ENCODE results near the gene DCN.
A peak's percentile ranks its signal among the peaks of the same experiment; 100 is the strongest.

The DCN gene

DNA sequence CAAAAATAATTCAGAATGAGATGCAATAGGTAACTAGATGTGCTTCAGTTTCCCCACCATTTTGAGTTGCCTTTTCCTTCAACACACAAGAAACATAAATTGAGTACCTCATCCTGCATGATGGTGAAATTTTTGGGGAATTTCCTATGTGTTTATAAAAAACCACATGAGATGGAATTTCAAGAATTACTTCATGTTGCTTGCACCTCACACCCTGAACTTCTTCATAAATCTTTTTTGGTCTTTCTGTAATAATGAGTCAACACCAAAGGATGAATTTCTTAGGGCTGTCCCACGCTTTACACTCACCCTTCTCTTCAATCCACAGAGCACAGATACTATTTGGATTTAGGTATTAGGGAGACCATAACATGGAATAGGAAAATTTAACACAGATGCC is 48.7 kb downstream of the DCN start:
- no peak for DNase-seq

DNA sequence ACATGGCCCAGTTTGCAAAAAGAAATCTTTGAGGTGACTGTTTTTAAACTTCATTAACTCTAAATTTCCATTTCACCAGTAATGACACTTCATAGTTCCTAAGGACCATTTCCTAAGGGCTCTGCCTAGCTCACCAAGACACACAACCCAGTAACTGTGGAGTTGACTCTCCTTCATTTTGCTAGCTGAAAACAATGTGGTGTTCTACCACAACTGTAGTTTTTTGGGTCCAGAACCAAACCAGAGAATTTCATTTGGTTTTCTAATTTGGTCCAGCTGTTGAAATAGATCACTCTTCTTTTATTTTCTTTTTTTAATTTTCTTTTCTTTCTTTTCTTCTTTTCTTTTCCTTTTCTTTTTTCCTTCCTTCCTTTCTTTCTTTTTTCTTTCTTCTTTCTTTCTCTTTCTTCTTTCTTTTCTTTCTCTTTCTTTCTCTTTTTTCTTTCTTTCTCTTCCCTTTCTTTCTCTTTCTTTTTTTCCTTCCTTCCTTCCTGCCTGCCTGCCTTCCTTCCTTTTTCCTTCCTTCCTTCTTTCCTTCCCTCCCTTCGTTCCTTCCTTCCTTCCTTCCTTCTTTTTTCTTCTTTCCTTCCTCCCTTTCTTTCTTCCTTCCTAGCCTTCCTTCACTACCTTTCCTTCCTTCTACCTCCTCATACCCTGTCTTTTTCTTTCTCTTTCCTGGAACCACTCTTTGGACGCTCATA is 52.8 kb downstream of the DCN start:
- DNase-seq = no peak

DNA sequence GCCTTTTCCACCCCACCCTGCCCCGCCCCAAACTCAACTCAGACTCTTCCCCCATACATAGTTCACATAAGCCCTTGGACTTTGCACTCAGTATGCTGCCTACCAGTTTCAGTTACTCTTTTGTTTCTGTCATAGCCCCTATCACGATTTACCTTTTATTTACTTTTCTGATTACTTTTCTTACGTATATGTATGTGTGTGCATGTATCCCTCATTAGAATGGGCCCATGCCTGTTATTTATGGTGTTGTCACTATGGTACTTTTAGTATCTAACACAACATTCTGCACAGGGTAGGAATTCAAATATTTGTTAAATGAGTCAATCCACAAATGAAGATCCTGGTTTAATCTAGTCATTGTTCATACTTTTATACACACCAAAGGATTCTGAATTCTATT is 54.9 kb downstream of the DCN start:
- no peak for DNase-seq

DNA sequence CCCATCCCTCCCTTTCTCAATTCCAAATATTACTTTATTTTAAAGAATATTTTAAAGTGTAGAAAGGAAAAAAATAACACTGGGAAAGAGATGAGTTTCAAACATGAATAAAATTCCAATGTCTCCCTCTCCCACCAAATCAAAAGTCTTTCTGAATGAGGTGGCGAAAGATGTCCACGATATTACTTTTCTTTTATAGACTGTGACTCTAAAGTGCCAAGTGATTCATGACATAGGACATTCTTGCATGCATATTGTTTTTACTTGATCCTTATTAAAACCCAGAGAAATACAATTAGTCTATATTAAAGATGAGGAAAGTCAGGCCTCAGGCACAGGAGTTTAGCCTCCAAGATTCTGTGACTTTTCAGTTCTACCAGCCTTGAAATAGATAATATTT is 55.3 kb downstream of the DCN start:
- DNase-seq = no peak

DNA sequence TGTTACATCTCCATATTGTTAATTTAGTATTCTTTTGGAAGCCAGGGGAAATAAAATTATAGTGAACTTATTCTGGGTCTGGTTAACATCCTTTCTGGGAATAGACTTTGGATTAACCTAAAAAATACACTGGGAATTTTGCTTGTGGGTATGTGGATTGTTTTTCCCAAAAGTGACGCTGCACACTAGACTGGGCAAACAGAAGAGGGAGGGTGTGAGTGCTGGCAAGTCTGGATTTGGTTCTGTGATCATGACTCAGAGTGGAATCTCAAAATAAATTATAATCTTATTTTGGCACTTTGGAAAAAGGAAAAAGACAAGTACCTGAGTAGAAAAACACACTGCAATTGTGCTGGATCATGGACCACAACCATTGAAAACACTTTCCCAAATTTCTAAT is 56.1 kb downstream of the DCN start:
- DNase-seq = no peak

GRCh38 chr12:91123236-91123916 is 59.2 kb downstream of the DCN start:
- DNase-seq = no peak

DNA sequence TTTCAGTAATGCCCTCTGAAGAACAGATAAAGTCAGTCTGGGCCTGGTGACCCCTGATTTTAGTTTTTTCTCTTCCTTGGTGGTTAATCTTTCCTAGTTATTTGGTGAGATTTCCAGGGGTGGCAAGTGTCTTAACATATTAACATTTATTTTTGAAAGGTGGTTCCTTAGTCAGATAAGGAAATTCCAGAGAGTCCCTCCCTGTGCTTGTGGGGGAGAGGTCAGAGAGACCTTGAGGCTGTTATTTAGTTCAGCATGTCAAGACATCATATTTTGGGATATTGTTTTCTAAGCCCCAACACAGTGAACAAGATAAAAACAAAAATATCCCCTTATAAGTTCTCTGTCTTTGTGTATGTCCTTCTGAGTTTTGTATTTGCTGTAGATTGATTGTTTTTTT is 61.8 kb downstream of the DCN start:
- no peak for DNase-seq

DNA sequence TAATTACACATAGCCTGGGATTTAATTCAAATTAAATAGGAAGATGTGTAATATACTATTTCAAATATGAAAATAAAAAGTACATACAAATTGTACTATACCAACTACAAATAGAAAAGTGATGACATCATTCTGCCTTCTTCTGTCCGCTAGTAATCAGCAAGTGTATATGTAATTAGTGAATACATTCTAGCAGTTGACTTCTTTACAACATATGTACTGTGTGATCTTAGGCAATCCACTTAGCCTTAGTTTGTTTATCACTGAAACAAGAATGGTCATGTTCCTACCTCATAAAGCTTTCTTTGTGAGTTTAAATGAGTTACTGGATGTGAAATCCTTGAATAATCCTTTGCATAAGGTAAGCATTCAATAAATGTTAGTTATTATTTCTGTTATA is 63.5 kb downstream of the DCN start:
- DNase-seq = no peak

DNA sequence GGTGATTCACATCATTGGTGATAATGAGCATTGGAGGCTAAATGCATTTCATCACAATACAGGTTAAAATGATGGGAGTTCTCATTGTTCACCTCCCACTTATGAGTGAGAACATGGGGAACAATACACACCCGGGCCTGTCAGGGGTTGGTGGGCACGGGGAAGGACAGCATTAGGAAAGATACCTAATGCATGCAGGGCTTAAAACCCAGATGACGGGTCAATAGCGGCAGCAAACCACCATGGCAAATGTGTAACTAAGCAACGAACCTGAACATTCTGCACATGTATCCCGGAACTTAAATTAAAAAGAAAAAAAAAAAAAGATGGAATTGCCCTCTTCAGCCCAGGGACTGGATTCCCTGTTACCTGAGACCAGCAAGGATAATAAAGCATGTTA is 69.0 kb downstream of the DCN start:
- no peak for DNase-seq

GRCh38 chr12:91111366-91112325 is 71.0 kb downstream of the DCN start, which contains the start of gene LUM:
LUM (minus strand) TSS chr12:91111494; CDS start chr12:91108979, 2,515 bp downstream.
- DNase-seq = no peak

DNA sequence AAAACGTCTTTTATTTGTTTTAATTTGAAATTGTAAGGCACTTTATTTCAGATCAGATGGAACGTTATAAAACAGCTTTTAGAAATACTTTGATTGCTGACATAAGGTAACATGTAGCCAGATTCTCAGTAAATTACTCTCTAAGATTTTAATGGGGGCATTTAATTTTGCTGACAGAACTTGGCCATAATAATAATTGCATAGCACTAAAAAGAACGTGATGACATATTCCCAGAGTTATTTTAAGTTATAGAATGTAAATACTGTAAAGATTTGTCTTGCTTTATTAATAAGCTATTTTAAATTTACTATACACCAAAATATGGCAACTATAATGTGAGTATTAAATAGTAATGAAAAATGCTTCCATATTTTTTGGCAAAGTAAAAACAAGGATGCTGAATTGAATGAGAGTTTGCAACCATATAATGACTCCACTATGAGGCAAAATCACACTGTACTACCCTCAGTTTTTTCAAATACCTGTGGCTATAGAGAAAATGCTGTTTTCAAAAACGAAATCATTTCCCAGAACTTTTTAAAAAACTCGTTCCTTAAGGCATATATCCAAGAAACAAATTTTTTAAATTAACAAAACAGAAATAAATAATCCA is 72.2 kb downstream of the DCN start:
- no peak for DNase-seq

DNA sequence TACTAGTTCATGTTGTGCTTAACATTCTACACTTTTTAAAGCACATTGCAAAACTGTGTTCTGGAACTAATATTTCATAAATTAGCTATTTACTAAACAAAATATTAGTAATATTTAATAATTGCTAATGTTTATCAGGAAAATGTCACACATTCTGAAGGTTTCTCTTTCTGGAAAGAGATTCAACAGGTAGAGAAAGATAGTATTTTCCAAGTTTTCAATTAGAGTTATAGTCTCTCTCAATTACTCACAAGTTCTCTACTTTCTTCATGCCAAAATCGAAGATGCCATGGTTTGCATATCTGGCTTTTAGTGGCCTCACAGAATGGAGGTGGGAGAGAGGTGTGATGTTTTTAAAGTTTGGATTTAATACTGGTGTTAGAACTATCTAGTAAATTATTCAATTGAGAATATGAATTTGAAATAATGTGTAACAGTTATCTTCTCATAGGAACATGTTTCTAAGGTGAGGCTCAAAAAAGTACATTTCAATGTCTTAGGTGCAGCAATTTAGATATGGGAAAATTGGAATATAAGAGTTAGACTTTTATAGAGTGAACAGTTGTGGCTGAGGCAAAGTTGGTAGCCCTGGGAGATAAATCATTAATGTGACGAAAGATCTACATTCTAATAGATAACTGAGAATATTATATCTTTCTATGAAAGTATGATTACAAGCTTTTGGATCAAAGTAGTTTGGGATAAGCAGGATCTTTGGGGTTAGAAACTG is 72.9 kb downstream of the DCN start:
- DNase-seq = no peak

GRCh38 chr12:91109148-91109564 is 73.5 kb downstream of the DCN start:
- DNase-seq = peak; percentile 70

GRCh38 chr12:91108196-91108755 is 74.3 kb downstream of the DCN start:
- DNase-seq = no peak

- DNase-seq = no peak
Observed at GRCh38 chr12:91106283-91106682, 76.3 kb downstream of the DCN start.

- no peak for DNase-seq
Observed at GRCh38 chr12:91105807-91106206, 76.8 kb downstream of the DCN start.

DNA sequence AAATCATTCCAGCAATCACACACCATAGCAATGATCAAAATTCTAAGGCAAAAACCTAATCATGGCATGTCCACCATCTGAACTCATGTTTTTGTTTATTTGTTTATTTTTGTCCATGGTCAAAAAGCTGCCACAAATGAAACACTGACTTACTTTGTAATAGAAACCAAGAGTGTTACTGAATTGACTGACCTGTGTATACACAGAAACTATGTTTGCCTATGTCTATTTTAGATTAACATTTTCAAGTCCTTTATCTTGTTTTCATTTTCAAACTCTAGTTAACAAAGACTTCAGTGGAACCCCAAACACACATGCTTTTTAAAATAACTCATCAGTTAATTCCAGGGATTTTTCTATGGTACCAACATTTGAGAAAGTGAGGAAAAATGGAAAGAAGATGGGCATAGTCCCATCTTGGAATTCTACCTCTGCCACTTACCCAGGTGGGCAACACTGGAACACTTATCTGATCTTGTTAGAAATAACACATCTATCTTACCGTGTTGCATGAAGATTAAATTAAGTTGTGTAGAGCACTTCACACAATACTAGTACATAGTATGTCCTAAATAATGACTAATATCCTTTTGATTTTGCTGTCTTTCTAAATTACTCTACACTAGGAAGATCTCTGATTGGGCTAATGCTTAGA is 77.7 kb downstream of the DCN start:
- no peak for DNase-seq

DNA sequence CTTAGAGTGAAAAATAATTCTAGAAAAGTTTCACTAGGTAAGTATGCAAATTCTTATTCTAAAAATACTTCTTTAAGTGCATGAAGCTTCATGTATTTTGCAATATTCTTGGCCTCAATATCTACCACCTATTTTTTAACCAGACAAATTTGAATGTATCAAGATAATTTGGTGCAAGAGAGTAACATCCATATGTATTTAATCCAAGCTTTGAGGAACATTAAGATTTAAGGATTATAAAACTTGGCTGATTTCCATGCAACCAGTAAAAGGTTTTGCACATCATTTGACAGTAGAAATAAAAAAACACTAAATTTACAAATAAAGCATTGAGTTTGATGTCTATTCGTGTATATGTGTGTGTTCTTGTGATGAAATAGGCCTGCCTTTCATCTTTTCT is 79.0 kb downstream of the DCN start:
- DNase-seq = no peak

DNA sequence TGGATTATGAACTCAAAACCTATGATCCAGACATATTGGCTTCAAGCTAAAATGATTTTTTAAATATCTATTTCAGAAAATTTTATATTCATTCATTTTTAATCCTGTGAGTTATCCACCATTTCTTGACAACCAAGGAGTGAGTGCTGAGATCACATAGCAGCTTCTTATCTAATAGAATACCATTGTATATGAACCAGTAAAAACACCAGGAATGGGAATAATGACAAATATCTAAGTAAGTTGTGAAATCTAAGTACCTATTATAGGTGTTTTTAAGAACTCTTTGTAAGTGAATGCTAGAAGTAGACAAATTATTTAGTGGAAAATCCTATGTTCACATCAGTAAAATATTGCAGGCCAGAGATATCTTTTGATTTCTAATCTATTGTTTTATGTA is 79.5 kb downstream of the DCN start:
- no peak for DNase-seq

- no peak for DNase-seq
Observed at GRCh38 chr12:91100906-91101305, 81.7 kb downstream of the DCN start.

- DNase-seq = no peak
Observed at GRCh38 chr12:91099836-91100235, 82.8 kb downstream of the DCN start.

- DNase-seq = no peak
Observed at GRCh38 chr12:91099341-91099740, 83.3 kb downstream of the DCN start.
